ENCODE data around the gene ESPN. TPM values are rescaled to one million over a fixed set of nuclear protein-coding genes. Genes with fewer than 3 reads are reported as not detected.
A peak's percentile ranks its signal among the peaks of the same experiment; 100 is the strongest.

ESPN gene
- polyA plus RNA-seq, 1 of the 3 experiments (the other 2 are of a cell fraction), result 0.33 TPM

DNA sequence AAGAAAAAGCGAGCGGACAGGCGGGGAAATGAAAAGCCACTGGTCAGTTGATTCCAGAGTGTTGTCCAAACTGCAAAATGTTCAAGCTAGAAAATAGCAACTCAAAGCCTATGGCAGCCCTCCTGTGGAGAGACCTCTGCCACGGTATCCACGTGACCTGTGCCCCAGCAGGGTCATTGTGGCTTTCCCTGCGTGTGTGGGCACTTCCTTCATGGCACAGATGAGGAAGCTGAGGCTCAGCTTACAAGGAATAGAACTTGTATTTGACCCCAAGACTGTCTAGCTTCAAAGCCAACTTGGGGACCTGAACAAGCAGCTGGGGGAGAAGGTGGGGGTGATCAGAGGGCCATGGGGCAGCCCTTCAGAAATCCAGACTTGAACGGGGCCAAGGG is 82.5 kb downstream of the ESPN start:
- H3K36me3 ChIP-seq (replicated peaks in 1 of 2; ENCODE audit: control insufficient read depth in 1 of 2, insufficient read depth in 2 of 2, low read length in 1 of 2), result no peaks in the 10 kb centered on the region
- H3K4me2 ChIP-seq, result no peak overlapping the region
- TF ChIP-seq SMC3 (IDR thresholded peaks at IDR 0.05; ENCODE audit: low read depth, low read length), result no peak
- TF ChIP-seq, protein P1, sequence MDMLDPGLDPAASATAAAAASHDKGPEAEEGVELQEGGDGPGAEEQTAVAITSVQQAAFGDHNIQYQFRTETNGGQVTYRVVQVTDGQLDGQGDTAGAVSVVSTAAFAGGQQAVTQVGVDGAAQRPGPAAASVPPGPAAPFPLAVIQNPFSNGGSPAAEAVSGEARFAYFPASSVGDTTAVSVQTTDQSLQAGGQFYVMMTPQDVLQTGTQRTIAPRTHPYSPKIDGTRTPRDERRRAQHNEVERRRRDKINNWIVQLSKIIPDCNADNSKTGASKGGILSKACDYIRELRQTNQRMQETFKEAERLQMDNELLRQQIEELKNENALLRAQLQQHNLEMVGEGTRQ (IDR thresholded peaks at IDR 0.05; ENCODE audit: borderline replicate concordance, low read depth, low read length), result no peak
- no peak for TF ChIP-seq JUND (IDR thresholded peaks at IDR 0.05)
- TF ChIP-seq TAF1 (IDR thresholded peaks at IDR 0.05; ENCODE audit: borderline replicate concordance, low read depth, low read length), result no peak
- TF ChIP-seq TEAD4 (IDR thresholded peaks at IDR 0.05; ENCODE audit: borderline replicate concordance, insufficient read depth), result no peak
- no peak for TF ChIP-seq FOXJ3 (CRISPR knock-in tag; IDR thresholded peaks at IDR 0.05)
- TF ChIP-seq MAX (IDR thresholded peaks at IDR 0.05; ENCODE audit: low read depth), result no peak
- TF ChIP-seq, protein P2, sequence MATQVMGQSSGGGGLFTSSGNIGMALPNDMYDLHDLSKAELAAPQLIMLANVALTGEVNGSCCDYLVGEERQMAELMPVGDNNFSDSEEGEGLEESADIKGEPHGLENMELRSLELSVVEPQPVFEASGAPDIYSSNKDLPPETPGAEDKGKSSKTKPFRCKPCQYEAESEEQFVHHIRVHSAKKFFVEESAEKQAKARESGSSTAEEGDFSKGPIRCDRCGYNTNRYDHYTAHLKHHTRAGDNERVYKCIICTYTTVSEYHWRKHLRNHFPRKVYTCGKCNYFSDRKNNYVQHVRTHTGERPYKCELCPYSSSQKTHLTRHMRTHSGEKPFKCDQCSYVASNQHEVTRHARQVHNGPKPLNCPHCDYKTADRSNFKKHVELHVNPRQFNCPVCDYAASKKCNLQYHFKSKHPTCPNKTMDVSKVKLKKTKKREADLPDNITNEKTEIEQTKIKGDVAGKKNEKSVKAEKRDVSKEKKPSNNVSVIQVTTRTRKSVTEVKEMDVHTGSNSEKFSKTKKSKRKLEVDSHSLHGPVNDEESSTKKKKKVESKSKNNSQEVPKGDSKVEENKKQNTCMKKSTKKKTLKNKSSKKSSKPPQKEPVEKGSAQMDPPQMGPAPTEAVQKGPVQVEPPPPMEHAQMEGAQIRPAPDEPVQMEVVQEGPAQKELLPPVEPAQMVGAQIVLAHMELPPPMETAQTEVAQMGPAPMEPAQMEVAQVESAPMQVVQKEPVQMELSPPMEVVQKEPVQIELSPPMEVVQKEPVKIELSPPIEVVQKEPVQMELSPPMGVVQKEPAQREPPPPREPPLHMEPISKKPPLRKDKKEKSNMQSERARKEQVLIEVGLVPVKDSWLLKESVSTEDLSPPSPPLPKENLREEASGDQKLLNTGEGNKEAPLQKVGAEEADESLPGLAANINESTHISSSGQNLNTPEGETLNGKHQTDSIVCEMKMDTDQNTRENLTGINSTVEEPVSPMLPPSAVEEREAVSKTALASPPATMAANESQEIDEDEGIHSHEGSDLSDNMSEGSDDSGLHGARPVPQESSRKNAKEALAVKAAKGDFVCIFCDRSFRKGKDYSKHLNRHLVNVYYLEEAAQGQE (IDR thresholded peaks at IDR 0.05; ENCODE audit: low read depth, low read length), result no peak
- no peak for TF ChIP-seq RCOR1 (IDR thresholded peaks at IDR 0.05; ENCODE audit: low read length)
- TF ChIP-seq GABPA (IDR thresholded peaks at IDR 0.05; ENCODE audit: low read depth), result no peak
- no peaks in the 10 kb centered on the region for H3K27me3 ChIP-seq (ENCODE audit: insufficient read depth)
- ChIA-PET CTCF (interaction anchor here (0.5 to 17.4 kb wide), 7 partner anchors 10 to 142 kb away, joined by 3 to 211 read pairs (median 6); partner anchors contain the start of gene PLEKHG5), POLR2A (interaction anchor here (1.0 to 1.6 kb wide), 5 partner anchors 9 to 15 kb away, joined by 3 to 10 read pairs (median 4); partner anchors contain the start of gene PLEKHG5)
- WGBS (ENCODE audit: low lambda C conversion rate), result 81% methylated on average over 4 of the region's 7 CpGs
- H3K9me3 ChIP-seq, result no peaks in the 10 kb centered on the region
- peak; percentile 24 for DNase-seq
- H3K4me1 ChIP-seq (ENCODE audit: control insufficient read depth in 1 of 2, insufficient read depth in 2 of 2, low read depth in 1 of 2, low read length in 1 of 2), result peaks cover 0 to 89% of the 10 kb centered on the region in 2 experiments; a peak in 2 of 4 replicates
- no peaks in the 10 kb centered on the region for H3K9me2 ChIP-seq
- no peaks in the 10 kb centered on the region for H4K20me1 ChIP-seq (ENCODE audit: insufficient read depth)
- no peak overlapping the region for H2AFZ ChIP-seq (ENCODE audit: low read depth)
- H3K79me2 ChIP-seq (ENCODE audit: insufficient read depth), result no peaks in the 10 kb centered on the region
- peak overlapping the region in 1 of 2 experiments; percentile 93; a peak in 2 of 4 replicates for H3K27ac ChIP-seq (ENCODE audit: low read depth in 2 of 2, low read length in 1 of 2)
- no peak overlapping the region for H3K4me3 ChIP-seq (ENCODE audit: low read depth in 2 of 2, low read length in 1 of 2)
- no peaks in the 10 kb centered on the region for H3F3A ChIP-seq (replicated peaks; ENCODE audit: insufficient read depth)
- no peak overlapping the region for H3K9ac ChIP-seq

GRCh38 chr1:6507461-6507911 is 82.9 kb downstream of the ESPN start:
- 20% methylated on average over 3 of the region's 12 CpGs for WGBS (ENCODE audit: low lambda C conversion rate)
- H3K9ac ChIP-seq, result no peak overlapping the region
- peaks cover 0 to 89% of the 10 kb centered on the region in 2 experiments; a peak in 2 of 4 replicates for H3K4me1 ChIP-seq (ENCODE audit: control insufficient read depth in 1 of 2, insufficient read depth in 2 of 2, low read depth in 1 of 2, low read length in 1 of 2)
- TF ChIP-seq JUND (IDR thresholded peaks at IDR 0.05) (no peak), CHD2 (IDR thresholded peaks at IDR 0.05; ENCODE audit: low read length, partially characterized antibody) (peak; percentile 70), EP300 (IDR thresholded peaks at IDR 0.05; ENCODE audit: borderline replicate concordance in 1 of 2, low read depth in 1 of 2, low read length in 1 of 2) (peak in 1 of 2 experiments; percentile 92; a peak in 2 of 4 replicates), GABPA (IDR thresholded peaks at IDR 0.05; ENCODE audit: low read depth) (no peak), TAF1 (IDR thresholded peaks at IDR 0.05; ENCODE audit: borderline replicate concordance, low read depth, low read length) (no peak), TCF12 (IDR thresholded peaks at IDR 0.05) (peak; percentile 68; the same call in 1 of the 2 replicates), YY1 (IDR thresholded peaks at IDR 0.05; ENCODE audit: low read depth) (no peak), NRF1 (IDR thresholded peaks at IDR 0.05; ENCODE audit: low read depth, low read length) (no peak), POLR2AphosphoS5 (IDR thresholded peaks at IDR 0.05; ENCODE audit: low read depth, low read length) (no peak), SMC3 (IDR thresholded peaks at IDR 0.05; ENCODE audit: low read depth, low read length) (no peak), RFX5 (IDR thresholded peaks at IDR 0.05; ENCODE audit: low read length) (peak; percentile 51; the same call in 1 of the 2 replicates), SIN3A (IDR thresholded peaks at IDR 0.05; ENCODE audit: borderline replicate concordance, low read depth, low read length) (no peak), PBX3 (IDR thresholded peaks at IDR 0.05) (no peak), MAX (IDR thresholded peaks at IDR 0.05; ENCODE audit: low read depth) (no peak)
- TF ChIP-seq, protein P1 (IDR thresholded peaks at IDR 0.05; ENCODE audit: borderline replicate concordance, low read depth, low read length), result no peak

More at GRCh38 chr1:6507461-6507911, 82.9 kb downstream of the ESPN start:
- Histone ChIP-seq H3K9me2 (no peaks in the 10 kb centered on the region), H3K27ac (ENCODE audit: low read depth in 2 of 2, low read length in 1 of 2) (peak overlapping the region in 1 of 2 experiments; percentile 93; a peak in 2 of 4 replicates), H3K4me2 (no peak overlapping the region), H3K27me3 (ENCODE audit: insufficient read depth) (no peaks in the 10 kb centered on the region), H3K9me3 (no peaks in the 10 kb centered on the region), H3K4me3 (ENCODE audit: low read depth in 2 of 2, low read length in 1 of 2) (no peak overlapping the region), H2AFZ (ENCODE audit: low read depth) (no peak overlapping the region), H3K79me2 (ENCODE audit: insufficient read depth) (no peaks in the 10 kb centered on the region), H3F3A (replicated peaks; ENCODE audit: insufficient read depth) (no peaks in the 10 kb centered on the region), H3K36me3 (replicated peaks in 1 of 2; ENCODE audit: control insufficient read depth in 1 of 2, insufficient read depth in 2 of 2, low read length in 1 of 2) (no peaks in the 10 kb centered on the region), H4K20me1 (ENCODE audit: insufficient read depth) (no peaks in the 10 kb centered on the region)
- peak; percentile 91 for DNase-seq
- CTCF ChIA-PET, result interaction anchor here (0.5 to 17.4 kb wide), 7 partner anchors 10 to 141 kb away, joined by 3 to 211 read pairs (median 6); partner anchors contain the start of gene PLEKHG5
- POLR2A ChIA-PET, result interaction anchor here (0.6 to 1.6 kb wide), 6 partner anchors 9 to 430 kb away, joined by 3 to 10 read pairs (median 4); partner anchors contain the start of gene PLEKHG5

All from SK-N-SH (cell line).